CD14-positive monocyte (primary cell): ENCODE measurements around the gene SGCE. TPM values are rescaled to one million over a fixed set of nuclear protein-coding genes. Genes with fewer than 3 reads are reported as not detected.

Experiments
- DNase-seq, 3 donors: peaks; one replicate each; pipeline ENCODE4 v3.0.0-alpha.2; 2011 to 2022
- H2AFZ ChIP-seq: 2 replicates; pipeline ENCODE4 v1.6.0; 2012; ENCODE audit warnings: mild to moderate bottlenecking, low read depth, low read length, inconsistent platforms; ENCODE audit not compliant: insufficient read depth, poor library complexity, severe bottlenecking
- H3K27ac ChIP-seq, 2 donors: 1 replicate in 1 of 2; 2 replicates in 1 of 2; pipeline ENCODE4 v1.5.1; 2012 to 2013; ENCODE audit warnings: low read length in 2 of 2, control low read depth in 1 of 2, inconsistent platforms in 1 of 2, low read depth in 1 of 2, mild to moderate bottlenecking in 1 of 2
- H3K27me3 ChIP-seq, 2 donors: one replicate each; pipeline versions ENCODE4 v1.6.0 to v1.6.1; 2011 to 2013; ENCODE audit warnings: low read length in 2 of 2; ENCODE audit not compliant: control insufficient read depth in 2 of 2, insufficient read depth in 2 of 2
- H3K36me3 ChIP-seq, 2 donors: replicated peaks in 1 of 2; 1 replicate in 1 of 2; 2 replicates in 1 of 2; pipeline versions ENCODE4 v1.5.1 to v1.6.1; 2012 to 2013; ENCODE audit warnings: low read length in 2 of 2, control low read depth in 1 of 2, inconsistent platforms in 1 of 2, mild to moderate bottlenecking in 1 of 2; ENCODE audit not compliant: insufficient read depth in 2 of 2, control insufficient read depth in 1 of 2
- H3K4me1 ChIP-seq, 2 donors: 1 replicate in 1 of 2; 2 replicates in 1 of 2; pipeline versions ENCODE4 v1.5.1 to v1.6.1; 2012 to 2013; ENCODE audit warnings: low read length in 2 of 2, control low read depth in 1 of 2, inconsistent platforms in 1 of 2, mild to moderate bottlenecking in 1 of 2, moderate library complexity in 1 of 2; ENCODE audit not compliant: insufficient read depth in 2 of 2, control insufficient read depth in 1 of 2
- H3K4me2 ChIP-seq: replicated peaks from 2 replicates; pipeline ENCODE3; 2012; ENCODE audit warnings: low read length, moderate library complexity, mild to moderate bottlenecking; ENCODE audit not compliant: poor library complexity, severe bottlenecking; ENCODE audit errors: extremely low read depth
- H3K4me3 ChIP-seq, 3 experiments: fragments of 200-600 bp in 1 of 3; sonication (generic) in 1 of 3; replicated peaks in 1 of 3; 1 replicate in 2 of 3; 2 replicates in 1 of 3; pipeline ENCODE4 v1.5.1; 2011 to 2013; ENCODE audit warnings: low read length in 3 of 3, mild to moderate bottlenecking in 3 of 3, control low read depth in 2 of 3, low read depth in 2 of 3, inconsistent platforms in 1 of 3, moderate library complexity in 1 of 3
- H3K79me2 ChIP-seq: 2 replicates; pipeline ENCODE4 v1.6.0; 2012; ENCODE audit warnings: mild to moderate bottlenecking, control low read depth, inconsistent platforms, low read length, moderate library complexity; ENCODE audit not compliant: insufficient read depth
- H3K9ac ChIP-seq: 2 replicates; pipeline ENCODE4 v1.6.0; 2017; ENCODE audit warnings: low read length, mild to moderate bottlenecking; ENCODE audit not compliant: insufficient read depth, poor library complexity, severe bottlenecking
- H3K9me3 ChIP-seq, 2 donors: replicated peaks in 1 of 2; 1 replicate in 1 of 2; 2 replicates in 1 of 2; pipeline versions ENCODE4 v1.5.1 to v1.6.1; 2012 to 2013; ENCODE audit warnings: low read length in 2 of 2, control low read depth in 1 of 2; ENCODE audit not compliant: control insufficient read depth in 1 of 2, insufficient read depth in 1 of 2
- H4K20me1 ChIP-seq: 2 replicates; pipeline ENCODE4 v1.6.0; 2012; ENCODE audit warnings: mild to moderate bottlenecking, low read length, control low read depth, moderate library complexity; ENCODE audit not compliant: insufficient read depth
- H3K27ac Mint-ChIP-seq, 7 donors: one replicate each; pipeline ENCODE4 v1.8.0; 2020; ENCODE audit warnings: mild to moderate bottlenecking in 7 of 7, mixed read lengths in 7 of 7, moderate library complexity in 6 of 7, inconsistent platforms in 2 of 7
- H3K27me3 Mint-ChIP-seq, 3 donors: one replicate each; pipeline ENCODE4 v1.8.0; 2021 to 2022; ENCODE audit warnings: low read depth in 3 of 3, mild to moderate bottlenecking in 3 of 3, mixed read lengths in 3 of 3, moderate library complexity in 3 of 3, inconsistent platforms in 1 of 3
- H3K36me3 Mint-ChIP-seq, 2 donors: one replicate each; pipeline ENCODE4 v1.8.0; 2020; ENCODE audit warnings: mixed read lengths in 2 of 2, inconsistent platforms in 1 of 2, mild to moderate bottlenecking in 1 of 2
- H3K4me1 Mint-ChIP-seq: one replicate; pipeline ENCODE4 v1.8.0; 2020; ENCODE audit warnings: mild to moderate bottlenecking, mixed read lengths
- H3K4me3 Mint-ChIP-seq, 2 donors: one replicate each; pipeline ENCODE4 v1.8.0; 2020; ENCODE audit warnings: mild to moderate bottlenecking in 2 of 2, mixed read lengths in 2 of 2, moderate library complexity in 1 of 2
- H3K9me3 Mint-ChIP-seq, 7 donors: one replicate each; pipeline ENCODE4 v1.8.0; 2020 to 2022; ENCODE audit warnings: mixed read lengths in 7 of 7, mild to moderate bottlenecking in 6 of 7, moderate library complexity in 6 of 7, inconsistent platforms in 2 of 7
- WGBS: methylation state at CpG from one replicate; pipeline ENCODE4 v1.1.5; 2013; ENCODE audit warnings: missing lambda C conversion rate; ENCODE audit not compliant: insufficient coverage; 5-methylcytosine and 5-hydroxymethylcytosine counted together
- intact Hi-C, 2 donors: fragments of 100-400 bp; cut with micrococcal nuclease; formaldehyde crosslinking; loops; one replicate each; pipeline versions ENCODE4 v1.15.0 to v1.15.1; 2023
- polyA plus RNA-seq, 3 donors: library from polyadenylated mRNA; depleted of rRNA in 1 of 3; unstranded in 2 of 3; stranded (reverse) in 1 of 3; fragments of 300-500 nt in 2 of 3; fragments of >200 nt in 1 of 3; fragmentation: Illumina TruSeq in 2 of 3; gene quantifications; 1 replicate in 2 of 3; 2 replicates in 1 of 3; pipeline ENCODE4 v1.2.3, GENCODE V29; 2012 to 2021
- TF ChIP-seq, protein P1 (sequence below): fragments of 200-600 bp; IDR thresholded peaks from one replicate; pipeline ENCODE4 v1.8.0; 2022; ENCODE audit warnings: antibody characterized with exemption, mild to moderate bottlenecking

SGCE gene
- polyA plus RNA-seq, 3 donors = not detected

DNA sequence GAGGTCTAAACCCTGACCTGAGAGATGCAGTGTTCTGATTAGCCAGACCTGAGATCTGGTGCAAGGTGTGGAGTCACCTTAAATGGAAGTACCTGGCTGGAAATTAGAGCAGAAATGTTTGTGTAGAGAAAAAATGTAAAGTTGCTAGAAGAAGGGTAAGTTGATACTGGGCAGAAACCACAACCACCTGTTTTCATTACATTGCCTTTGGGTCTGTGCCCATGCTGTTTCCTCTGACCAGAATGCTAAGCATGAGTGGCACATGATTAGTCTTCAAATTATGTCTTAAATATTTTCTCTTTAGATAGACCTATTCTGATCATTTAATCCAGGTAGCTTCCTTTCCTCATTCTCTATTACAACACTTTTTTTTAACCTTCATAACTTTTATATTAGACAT, 77.3 kb downstream of the SGCE start:
- TF ChIP-seq, protein P1, sequence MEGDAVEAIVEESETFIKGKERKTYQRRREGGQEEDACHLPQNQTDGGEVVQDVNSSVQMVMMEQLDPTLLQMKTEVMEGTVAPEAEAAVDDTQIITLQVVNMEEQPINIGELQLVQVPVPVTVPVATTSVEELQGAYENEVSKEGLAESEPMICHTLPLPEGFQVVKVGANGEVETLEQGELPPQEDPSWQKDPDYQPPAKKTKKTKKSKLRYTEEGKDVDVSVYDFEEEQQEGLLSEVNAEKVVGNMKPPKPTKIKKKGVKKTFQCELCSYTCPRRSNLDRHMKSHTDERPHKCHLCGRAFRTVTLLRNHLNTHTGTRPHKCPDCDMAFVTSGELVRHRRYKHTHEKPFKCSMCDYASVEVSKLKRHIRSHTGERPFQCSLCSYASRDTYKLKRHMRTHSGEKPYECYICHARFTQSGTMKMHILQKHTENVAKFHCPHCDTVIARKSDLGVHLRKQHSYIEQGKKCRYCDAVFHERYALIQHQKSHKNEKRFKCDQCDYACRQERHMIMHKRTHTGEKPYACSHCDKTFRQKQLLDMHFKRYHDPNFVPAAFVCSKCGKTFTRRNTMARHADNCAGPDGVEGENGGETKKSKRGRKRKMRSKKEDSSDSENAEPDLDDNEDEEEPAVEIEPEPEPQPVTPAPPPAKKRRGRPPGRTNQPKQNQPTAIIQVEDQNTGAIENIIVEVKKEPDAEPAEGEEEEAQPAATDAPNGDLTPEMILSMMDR = no peak
- H3K36me3 Mint-ChIP-seq = peaks cover 8 to 26% of the 10 kb centered on the region in 2 donors
- H3K4me3 Mint-ChIP-seq = no peak overlapping the region
- H3K9ac ChIP-seq = no peak overlapping the region
- peaks cover 0 to 13% of the 10 kb centered on the region in 2 donors for H3K36me3 ChIP-seq
- H3K27me3 Mint-ChIP-seq = no peaks in the 10 kb centered on the region
- H3K27ac Mint-ChIP-seq = no peak overlapping the region
- peaks cover 9 to 26% (median 22%) of the 10 kb centered on the region in 7 donors for H3K9me3 Mint-ChIP-seq
- no peak overlapping the region for H2AFZ ChIP-seq
- H3K4me1 ChIP-seq = no peaks in the 10 kb centered on the region
- no peak overlapping the region for H3K27ac ChIP-seq
- no peaks in the 10 kb centered on the region for H3K4me1 Mint-ChIP-seq
- H3K27me3 ChIP-seq = no peaks in the 10 kb centered on the region
- peaks cover 0 to 20% of the 10 kb centered on the region in 2 donors for H3K9me3 ChIP-seq
- H4K20me1 ChIP-seq = no peaks in the 10 kb centered on the region
- no peak overlapping the region for H3K4me3 ChIP-seq
- no peak overlapping the region for H3K4me2 ChIP-seq
- no peak for DNase-seq
- intact Hi-C loops = no loop called here
- no peaks in the 10 kb centered on the region for H3K79me2 ChIP-seq

DNA sequence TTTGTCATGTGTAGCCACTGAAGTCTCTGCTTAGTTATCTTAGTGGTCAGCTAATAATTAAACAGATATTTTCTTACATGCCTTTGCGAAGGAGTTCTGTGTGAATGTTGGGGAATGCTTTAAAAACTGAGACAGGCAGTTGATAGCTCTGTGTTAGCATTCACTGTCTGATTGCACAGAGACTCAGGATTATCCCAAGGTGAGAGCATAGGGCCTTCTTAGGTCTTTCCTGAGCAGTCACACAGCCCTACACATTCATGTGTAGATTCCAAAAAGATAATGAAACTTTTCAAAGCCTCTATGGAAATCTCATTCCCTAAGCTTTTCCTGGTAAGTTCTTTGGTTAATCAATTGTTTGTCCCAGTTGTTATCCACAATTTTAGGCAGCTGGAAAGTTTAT, 78.6 kb downstream of the SGCE start:
- H3K9me3 ChIP-seq = peaks cover 0 to 20% of the 10 kb centered on the region in 2 donors
- H2AFZ ChIP-seq = no peak overlapping the region
- WGBS = no CpG with 5 or more reads among the region's 1 CpG
- no peak overlapping the region for H3K27ac ChIP-seq
- no peaks in the 10 kb centered on the region for H3K79me2 ChIP-seq
- TF ChIP-seq, protein P1 = no peak
- no peak overlapping the region for H3K4me3 ChIP-seq
- no peaks in the 10 kb centered on the region for H4K20me1 ChIP-seq
- peaks cover 8 to 26% of the 10 kb centered on the region in 2 donors for H3K36me3 Mint-ChIP-seq
- H3K27me3 ChIP-seq = no peaks in the 10 kb centered on the region
- H3K27me3 Mint-ChIP-seq = no peaks in the 10 kb centered on the region
- H3K9me3 Mint-ChIP-seq = peaks cover 9 to 31% (median 24%) of the 10 kb centered on the region in 7 donors
- peaks cover 0 to 13% of the 10 kb centered on the region in 2 donors for H3K36me3 ChIP-seq
- H3K4me2 ChIP-seq = no peak overlapping the region
- H3K4me1 ChIP-seq = no peaks in the 10 kb centered on the region
- no peak for DNase-seq
- no peak overlapping the region for H3K9ac ChIP-seq
- intact Hi-C loops = no loop called here
- no peak overlapping the region for H3K27ac Mint-ChIP-seq
- H3K4me3 Mint-ChIP-seq = no peak overlapping the region
- no peaks in the 10 kb centered on the region for H3K4me1 Mint-ChIP-seq
